NCI-H510A (cell line): ENCODE measurements around the gene SERF2.
"Not testable (repeated sequence)": the region's sequence is repeated elsewhere in the genome, so short reads cannot be mapped to it uniquely, and the experiment has no call there.

Experiments
- DNase-seq: peaks from one replicate; lab custom pipeline; 2025; lab: John Stamatoyannopoulos, UW

The SERF2 gene

GRCh38 chr15:43791993-43792760, at the start of gene SERF2:
Gene SERF2 (plus strand): TSS chr15:43792320. CDS start chr15:43792377, 57 bp downstream.
- DNase-seq = peak; percentile 90

- DNase-seq = peak; percentile 57
Observed at GRCh38 chr15:43746245-43746902, 45.7 kb upstream of the SERF2 start, which contains the start of gene PDIA3. Gene PDIA3 (plus strand): TSS chr15:43746438. CDS start chr15:43746540, 102 bp downstream.

GRCh38 chr15:43746903-43747309, 45.2 kb upstream of the SERF2 start:
- DNase-seq = not testable (repeated sequence)

GRCh38 chr15:43748376-43748775, 43.7 kb upstream of the SERF2 start:
- DNase-seq = no peak

- no peak for DNase-seq
Observed at GRCh38 chr15:43749690-43750345, 42.3 kb upstream of the SERF2 start.

- no peak for DNase-seq
Observed at GRCh38 chr15:43751885-43752284, 40.2 kb upstream of the SERF2 start.

- DNase-seq = no peak
Observed at GRCh38 chr15:43762824-43763223, 29.3 kb upstream of the SERF2 start.

- no peak for DNase-seq
Observed at GRCh38 chr15:43763819-43764446, 28.2 kb upstream of the SERF2 start.

GRCh38 chr15:43769584-43770228, 22.4 kb upstream of the SERF2 start:
- DNase-seq = no peak

GRCh38 chr15:43771816-43772215, 20.3 kb upstream of the SERF2 start:
- no peak for DNase-seq

- DNase-seq = no peak
Observed at GRCh38 chr15:43772624-43773023, 19.5 kb upstream of the SERF2 start.

GRCh38 chr15:43774062-43774461, 18.1 kb upstream of the SERF2 start:
- no peak for DNase-seq

GRCh38 chr15:43775411-43775965, 16.6 kb upstream of the SERF2 start:
- peak; percentile 52 for DNase-seq

GRCh38 chr15:43776101-43776717, 15.9 kb upstream of the SERF2 start:
- no peak for DNase-seq

GRCh38 chr15:43776718-43777266, 15.3 kb upstream of the SERF2 start, which contains the start of gene ELL3:
Gene ELL3 (minus strand): TSS chr15:43776966. CDS start chr15:43776901, 65 bp downstream.
- DNase-seq = peak; percentile 70

- peak; percentile 57 for DNase-seq
Observed at GRCh38 chr15:43777267-43777914, 14.7 kb upstream of the SERF2 start.

GRCh38 chr15:43779016-43779415, 13.1 kb upstream of the SERF2 start:
- no peak for DNase-seq

GRCh38 chr15:43789409-43789808, 2.7 kb upstream of the SERF2 start:
- no peak for DNase-seq

- DNase-seq = no peak
Observed at GRCh38 chr15:43792761-43793476, 799 bp downstream of the SERF2 start.
